H1 (cell line): Measurements from ENCODE around the gene SLX4IP. TPM values are rescaled to one million over a fixed set of nuclear protein-coding genes. Genes with fewer than 3 reads are reported as not detected.

Source experiments
- CTCF ChIA-PET: fragments of 300-600 bp; sonication (Branson Sonifier 250); formaldehyde crosslinking; loops from one replicate; lab custom pipeline; 2021; ENCODE audit not compliant: partially characterized antibody; lab: Charles Lee
- POLR2A ChIA-PET: fragments of 300-600 bp; sonication (Branson Sonifier 250); formaldehyde crosslinking; loops from one replicate; lab custom pipeline; 2021; ENCODE audit warnings: inconsistent platforms; ENCODE audit not compliant: partially characterized antibody; lab: Charles Lee
- DNase-seq, 2 experiments: peaks; one replicate each; pipeline versions ENCODE4 v3.0.0 to v3.0.0-alpha.2; 2010 to 2022; ENCODE audit warnings: low spot score in 2 of 2, low read depth in 1 of 2, mixed read lengths in 1 of 2
- FAIRE-seq: peaks from 2 replicates; lab custom pipeline; 2011; peaks lifted over from hg19 to GRCh38; lab: Jason Lieb, UNC
- H2AFZ ChIP-seq: 2 replicates; pipeline ENCODE4 v1.8.1; 2012; ENCODE audit warnings: low read length, inconsistent platforms
- H2AK5ac ChIP-seq: 2 replicates; pipeline ENCODE4 v1.6.1; 2013; ENCODE audit warnings: low read depth, low read length
- H2BK120ac ChIP-seq: replicated peaks from 2 replicates; pipeline ENCODE3; 2013; ENCODE audit warnings: low read depth, low read length, inconsistent platforms
- H2BK12ac ChIP-seq: 2 replicates; pipeline ENCODE4 v1.6.1; 2013; ENCODE audit warnings: low read depth, low read length
- H2BK15ac ChIP-seq: 2 replicates; pipeline ENCODE4 v1.6.1; 2013; ENCODE audit warnings: low read length
- H2BK20ac ChIP-seq: 2 replicates; pipeline ENCODE4 v1.6.1; 2013; ENCODE audit warnings: low read length
- H2BK5ac ChIP-seq: 2 replicates; pipeline ENCODE4 v1.6.1; 2013; ENCODE audit warnings: low read depth, low read length
- H3K14ac ChIP-seq: 2 replicates; pipeline ENCODE4 v1.6.1; 2013; ENCODE audit warnings: inconsistent platforms; ENCODE audit not compliant: insufficient read length
- H3K18ac ChIP-seq: 2 replicates; pipeline ENCODE4 v1.6.1; 2013; ENCODE audit warnings: low read length; ENCODE audit errors: extremely low read depth
- H3K23ac ChIP-seq: 2 replicates; pipeline ENCODE4 v1.6.1; 2013; ENCODE audit warnings: inconsistent platforms; ENCODE audit not compliant: insufficient read length
- H3K23me2 ChIP-seq: 2 replicates; pipeline ENCODE4 v1.6.1; 2013; ENCODE audit warnings: low read depth, low read length
- H3K27ac ChIP-seq: 2 replicates; pipeline ENCODE4 v1.6.1; 2011; ENCODE audit warnings: low read depth, low read length, inconsistent platforms
- H3K27me3 ChIP-seq, 4 experiments: replicated peaks in 1 of 4; 1 replicate in 1 of 4; 2 replicates in 3 of 4; pipeline versions ENCODE4 v1.6.1 to v1.8.1; 2011 to 2013; ENCODE audit warnings: low read length in 3 of 4, mild to moderate bottlenecking in 3 of 4, inconsistent platforms in 2 of 4, mixed read lengths in 2 of 4, moderate library complexity in 1 of 4; ENCODE audit not compliant: control insufficient read depth in 3 of 4, insufficient read depth in 3 of 4; ENCODE audit errors: extremely low read depth in 1 of 4
- H3K36me3 ChIP-seq, 4 experiments: 2 replicates each; pipeline versions ENCODE4 v1.6.1 to v1.8.1; 2011 to 2013; ENCODE audit warnings: mild to moderate bottlenecking in 4 of 4, low read length in 3 of 4, moderate library complexity in 2 of 4, control low read depth in 1 of 4, inconsistent platforms in 1 of 4; ENCODE audit not compliant: insufficient read depth in 4 of 4, control insufficient read depth in 2 of 4
- H3K4ac ChIP-seq: replicated peaks from 2 replicates; pipeline ENCODE3; 2013; ENCODE audit warnings: low read length, low read depth, mixed read lengths, inconsistent platforms; ENCODE audit not compliant: insufficient read length
- H3K4me1 ChIP-seq, 4 experiments: replicated peaks in 1 of 4; 1 replicate in 1 of 4; 2 replicates in 3 of 4; pipeline versions ENCODE4 v1.6.1 to v1.8.1; 2011 to 2013; ENCODE audit warnings: low read length in 3 of 4, inconsistent platforms in 2 of 4, mixed read lengths in 1 of 4; ENCODE audit not compliant: insufficient read depth in 4 of 4, control insufficient read depth in 3 of 4
- H3K4me2 ChIP-seq, 2 experiments: 2 replicates each; pipeline versions ENCODE4 v1.6.1 to v1.8.1; 2011 to 2013; ENCODE audit warnings: low read depth in 2 of 2, low read length in 2 of 2, control low read depth in 1 of 2, inconsistent platforms in 1 of 2, mild to moderate bottlenecking in 1 of 2; ENCODE audit not compliant: insufficient read depth in 1 of 2
- H3K4me3 ChIP-seq, 4 experiments: fragments of 200-600, 300-600 bp in 1 of 4; sonication (generic), shearing (Covaris generic), sonication (Bioruptor Twin) in 1 of 4; 2 replicates each; pipeline versions ENCODE4 v1.5.1 to v1.8.1; 2011 to 2016; ENCODE audit warnings: low read length in 4 of 4, low read depth in 3 of 4, control low read depth in 2 of 4, inconsistent platforms in 2 of 4, mild to moderate bottlenecking in 2 of 4, mixed read lengths in 1 of 4, moderate library complexity in 1 of 4; ENCODE audit not compliant: insufficient read depth in 2 of 4; ENCODE audit errors: extremely low read depth in 1 of 4
- H3K56ac ChIP-seq: replicated peaks from 2 replicates; pipeline ENCODE3; 2013; ENCODE audit warnings: low read depth, mild to moderate bottlenecking, mixed read lengths, low read length, inconsistent platforms; ENCODE audit not compliant: insufficient read length
- H3K79me1 ChIP-seq: 2 replicates; pipeline ENCODE4 v1.6.1; 2013; ENCODE audit warnings: low read depth, low read length, control low read depth
- H3K79me2 ChIP-seq, 2 experiments: 2 replicates each; pipeline versions ENCODE4 v1.6.1 to v1.8.1; 2012 to 2013; ENCODE audit warnings: low read length in 2 of 2, mild to moderate bottlenecking in 2 of 2, inconsistent platforms in 1 of 2; ENCODE audit not compliant: insufficient read depth in 2 of 2, control insufficient read depth in 1 of 2
- H3K9ac ChIP-seq, 4 experiments: replicated peaks in 1 of 4; 1 replicate in 1 of 4; 2 replicates in 3 of 4; pipeline versions ENCODE4 v1.6.1 to v1.8.1; 2011 to 2013; ENCODE audit warnings: low read depth in 3 of 4, low read length in 3 of 4, control low read depth in 2 of 4, mild to moderate bottlenecking in 2 of 4, moderate library complexity in 2 of 4, inconsistent platforms in 1 of 4; ENCODE audit errors: extremely low read depth in 1 of 4
- H3K9me3 ChIP-seq, 2 experiments: 2 replicates each; pipeline versions ENCODE4 v1.6.1 to v1.8.1; 2012 to 2013; ENCODE audit warnings: mild to moderate bottlenecking in 2 of 2, moderate library complexity in 2 of 2, control low read depth in 1 of 2, inconsistent platforms in 1 of 2, low read depth in 1 of 2, low read length in 1 of 2, mixed read lengths in 1 of 2; ENCODE audit not compliant: insufficient read depth in 2 of 2
- H4K20me1 ChIP-seq, 2 experiments: replicated peaks in 1 of 2; 2 replicates each; pipeline versions ENCODE3 to v1.8.1; 2011 to 2013; ENCODE audit warnings: inconsistent platforms in 2 of 2, low read length in 2 of 2, mild to moderate bottlenecking in 1 of 2; ENCODE audit not compliant: insufficient read depth in 2 of 2, control insufficient read depth in 1 of 2
- H4K5ac ChIP-seq: 2 replicates; pipeline ENCODE4 v1.6.1; 2013; ENCODE audit warnings: low read length, low read depth, mixed read lengths, inconsistent platforms; ENCODE audit not compliant: insufficient read length
- H4K8ac ChIP-seq: 2 replicates; pipeline ENCODE4 v1.8.0; 2013; ENCODE audit warnings: mild to moderate bottlenecking, moderate library complexity, low read length, inconsistent platforms; ENCODE audit not compliant: insufficient read depth; ENCODE audit errors: extremely low read depth
- H4K91ac ChIP-seq: replicated peaks from 2 replicates; pipeline ENCODE3; 2013; ENCODE audit warnings: low read length, mixed read lengths, inconsistent platforms; ENCODE audit not compliant: insufficient read length
- CEBPB ChIP-seq: IDR thresholded peaks from 2 replicates; pipeline ENCODE4 v1.6.1; 2012; ENCODE audit warnings: low read depth, low read length
- CHD2 ChIP-seq: IDR thresholded peaks from 2 replicates; pipeline ENCODE4 v1.6.1; 2012; ENCODE audit warnings: low read length, improper control_type of control experiment
- EGR1 ChIP-seq: IDR thresholded peaks from 2 replicates; pipeline ENCODE4 v1.6.1; 2011; ENCODE audit warnings: low read depth, low read length, borderline replicate concordance
- GTF2F1 ChIP-seq: IDR thresholded peaks from 2 replicates; pipeline ENCODE4 v1.6.1; 2012; ENCODE audit warnings: low read depth, low read length, improper control_type of control experiment, borderline replicate concordance
- NRF1 ChIP-seq: IDR thresholded peaks from 2 replicates; pipeline ENCODE4 v1.6.1; 2011; ENCODE audit warnings: mild to moderate bottlenecking, low read depth, low read length, improper control_type of control experiment
- WGBS, 2 experiments: shearing (Covaris generic) in 1 of 2; methylation state at CpG; one replicate each; pipeline versions ENCODE4 v1.1.6 to v1.1.7; 2013 to 2015; ENCODE audit warnings: low lambda C conversion rate in 2 of 2, mixed read lengths in 2 of 2, inconsistent platforms in 1 of 2, low coverage in 1 of 2, missing lambda C conversion rate in 1 of 2; ENCODE audit not compliant: insufficient replicate concordance in 2 of 2, insufficient coverage in 1 of 2, insufficient read length in 1 of 2; ENCODE audit errors: extremely low coverage in 1 of 2, missing lambda C conversion rate in 1 of 2; 5-methylcytosine and 5-hydroxymethylcytosine counted together
- polyA plus RNA-seq, 7 experiments: library from polyadenylated mRNA; depleted of rRNA in 3 of 7; stranded (reverse) in 5 of 7; unstranded in 2 of 7; fragments of >200 nt in 5 of 7; fragments of 200-250 nt in 2 of 7; gene quantifications; 1 replicate in 5 of 7; 2 replicates in 1 of 7; 4 replicates in 1 of 7; pipeline versions ENCODE4 v1.2.1 to v1.2.3, GENCODE V29; 2011 to 2013; ENCODE audit warnings: missing spikeins in 2 of 7, mixed read lengths in 2 of 7
- total RNA-seq: library from RNA; stranded (reverse); fragmentation: NEBNext Ultra II Directional; extraction: Animal tissue kit (Norgen Biotek cat#: 25700); gene quantifications from 2 replicates; pipeline ENCODE4 v1.2.1, GENCODE V29; 2021

SLX4IP gene
- total and polyA plus RNA-seq, 2 of the 8 experiments (the other 6 are each of a cell fraction or from before 2014, with no cell fraction given): 2.4 to 8.7 TPM

DNA sequence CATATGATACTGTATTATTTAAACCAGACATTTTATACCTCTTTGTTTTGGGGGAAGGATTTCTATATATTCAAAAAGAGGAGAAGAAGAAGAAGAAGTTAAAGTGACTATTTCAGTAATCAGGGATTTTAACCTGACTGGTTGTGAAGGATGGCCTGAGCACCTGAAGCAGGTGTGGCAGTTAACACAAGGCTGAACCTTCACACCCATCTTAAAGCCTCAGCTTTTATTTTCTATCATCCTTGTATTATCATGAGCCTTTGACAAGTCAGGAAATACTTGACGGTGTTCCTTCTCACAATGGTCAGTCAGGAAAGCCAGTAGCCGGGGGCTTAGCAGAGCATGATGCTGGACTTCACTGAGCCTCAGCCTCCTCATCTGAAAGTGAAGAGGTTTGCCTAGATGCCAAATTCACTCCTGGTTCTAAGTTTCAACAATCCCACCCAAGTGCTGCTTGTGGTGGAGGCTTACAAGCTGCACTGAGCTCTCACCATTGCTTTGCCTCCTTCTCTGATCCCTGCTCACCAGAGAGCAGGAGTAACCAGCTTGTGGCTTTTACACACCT, 121.5 kb downstream of the SLX4IP start:
- Histone ChIP-seq H3K4me3 (no peak overlapping the region), H3K9ac (no peak overlapping the region), H3K27ac (no peak overlapping the region), H3K23me2 (no peaks in the 10 kb centered on the region), H3K36me3 (no peaks in the 10 kb centered on the region), H2BK120ac (no peak overlapping the region), H2BK15ac (no peak overlapping the region), H2AK5ac (no peak overlapping the region), H2BK5ac (peak overlapping the region; percentile 69; the same call in 1 of the 2 replicates), H2AFZ (no peak overlapping the region), H3K9me3 (no peaks in the 10 kb centered on the region), H3K23ac (no peak overlapping the region), H3K14ac (no peak overlapping the region), H3K4me1 (peaks cover 3 to 29% (median 13%) of the 10 kb centered on the region in 4 experiments), H4K5ac (no peak overlapping the region), H4K91ac (no peak overlapping the region), H3K79me1 (no peaks in the 10 kb centered on the region), H3K18ac (no peak overlapping the region), H3K56ac (no peak overlapping the region), H3K27me3 (no peaks in the 10 kb centered on the region), H4K8ac (no peak overlapping the region), H4K20me1 (no peaks in the 10 kb centered on the region), H2BK12ac (peak overlapping the region; percentile 80; the same call in 1 of the 2 replicates), H3K4ac (no peak overlapping the region), H3K4me2 (no peak overlapping the region), H3K79me2 (no peaks in the 10 kb centered on the region), H2BK20ac (no peak overlapping the region)
- FAIRE-seq (no peak), DNase-seq (no peak)
- 89% methylated on average over 2 of the region's 2 CpGs; no CpG with 5 or more reads in 1 of the 2 experiments for WGBS, 2 experiments
- CTCF ChIA-PET: interaction anchor here (0.6 to 2.8 kb wide), 5 partner anchors 10 to 649 kb away, joined by 3 to 6 read pairs (median 3); no protein-coding TSS in a partner anchor
- POLR2A ChIA-PET: no interaction called here
- TF ChIP-seq NRF1: no peak
- TF ChIP-seq EGR1: no peak
- TF ChIP-seq CEBPB: no peak
- no peak for TF ChIP-seq GTF2F1
- TF ChIP-seq CHD2: no peak
